ENCODE results near the gene ALB.

ALB gene

GRCh38 chr4:73419106-73420038 lies 15.3 kb downstream of the ALB start:
- Histone ChIP-seq H3K36me3 (ENCODE audit: insufficient read depth, low read length) (no peaks in the 10 kb centered on the region), H3K27me3 (ENCODE audit: control insufficient read depth, insufficient read depth, low read length) (peaks cover 7% of the 10 kb centered on the region), H3K4me2 (ENCODE audit: low read length) (no peak overlapping the region), H3K4me1 (ENCODE audit: control insufficient read depth, insufficient read depth, low read length) (no peaks in the 10 kb centered on the region), H3K4me3 (ENCODE audit: low read length) (no peak overlapping the region), H3K9ac (ENCODE audit: low read depth, low read length) (no peak overlapping the region), H3K9me3 (replicated peaks; ENCODE audit: low read length) (no peaks in the 10 kb centered on the region)

DNA sequence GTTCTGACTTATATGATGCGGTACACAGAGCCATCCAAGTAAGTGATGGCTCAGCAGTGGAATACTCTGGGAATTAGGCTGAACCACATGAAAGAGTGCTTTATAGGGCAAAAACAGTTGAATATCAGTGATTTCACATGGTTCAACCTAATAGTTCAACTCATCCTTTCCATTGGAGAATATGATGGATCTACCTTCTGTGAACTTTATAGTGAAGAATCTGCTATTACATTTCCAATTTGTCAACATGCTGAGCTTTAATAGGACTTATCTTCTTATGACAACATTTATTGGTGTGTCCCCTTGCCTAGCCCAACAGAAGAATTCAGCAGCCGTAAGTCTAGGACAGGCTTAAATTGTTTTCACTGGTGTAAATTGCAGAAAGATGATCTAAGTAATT lies 16.5 kb downstream of the ALB start:
- H3K27me3 ChIP-seq (ENCODE audit: control insufficient read depth, insufficient read depth, low read length), result peaks cover 7% of the 10 kb centered on the region
- H3K9me3 ChIP-seq (replicated peaks; ENCODE audit: low read length), result no peaks in the 10 kb centered on the region
- H3K4me1 ChIP-seq (ENCODE audit: control insufficient read depth, insufficient read depth, low read length), result no peaks in the 10 kb centered on the region
- no peak overlapping the region for H3K4me2 ChIP-seq (ENCODE audit: low read length)
- no peaks in the 10 kb centered on the region for H3K36me3 ChIP-seq (ENCODE audit: insufficient read depth, low read length)
- no peak overlapping the region for H3K4me3 ChIP-seq (ENCODE audit: low read length)
- no peak overlapping the region for H3K9ac ChIP-seq (ENCODE audit: low read depth, low read length)

DNA sequence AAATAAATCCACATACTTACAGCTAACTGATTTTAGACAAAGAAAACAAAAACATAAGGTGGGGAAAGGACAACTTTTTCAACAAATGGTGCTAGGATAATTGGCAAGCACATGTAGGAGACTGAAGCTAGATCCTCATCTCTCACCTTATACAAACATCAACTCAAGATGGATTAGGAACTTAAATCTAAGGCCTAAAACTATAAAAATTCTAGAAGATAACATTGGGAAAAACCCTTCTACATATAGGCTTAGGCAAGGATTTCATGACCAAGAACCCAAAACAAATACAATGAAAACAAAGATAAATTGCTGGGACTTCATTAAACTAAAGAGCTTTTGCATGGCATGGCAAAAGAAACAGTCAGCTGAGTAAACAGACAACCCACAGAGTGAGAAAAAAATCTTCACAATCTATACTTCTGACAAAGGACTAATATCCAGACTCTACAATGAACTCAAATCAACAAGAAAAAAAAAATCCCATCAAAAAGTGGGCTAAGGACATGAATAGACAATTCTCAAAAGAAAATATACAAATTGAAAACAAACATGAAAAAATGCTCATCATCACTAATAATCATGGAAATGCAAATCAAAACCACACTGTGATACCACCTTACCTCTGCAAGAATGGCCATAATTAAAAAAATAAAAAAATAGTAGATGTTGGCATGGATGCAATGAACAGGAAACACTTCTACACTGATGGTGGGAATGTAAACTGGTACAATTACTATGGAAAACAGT lies 17.8 kb downstream of the ALB start:
- Histone ChIP-seq H3K9me3 (replicated peaks; ENCODE audit: low read length) (no peaks in the 10 kb centered on the region), H3K4me2 (ENCODE audit: low read length) (no peak overlapping the region), H3K4me1 (ENCODE audit: control insufficient read depth, insufficient read depth, low read length) (no peaks in the 10 kb centered on the region), H3K27me3 (ENCODE audit: control insufficient read depth, insufficient read depth, low read length) (peaks cover 10% of the 10 kb centered on the region), H3K36me3 (ENCODE audit: insufficient read depth, low read length) (no peaks in the 10 kb centered on the region), H3K9ac (ENCODE audit: low read depth, low read length) (no peak overlapping the region), H3K4me3 (ENCODE audit: low read length) (no peak overlapping the region)

- peaks cover 10% of the 10 kb centered on the region for H3K27me3 ChIP-seq (ENCODE audit: control insufficient read depth, insufficient read depth, low read length)
Measured at GRCh38 chr4:73422458-73422752, 18.3 kb downstream of the ALB start.

GRCh38 chr4:73423184-73423583 lies 19.1 kb downstream of the ALB start:
- Histone ChIP-seq H3K36me3 (ENCODE audit: insufficient read depth, low read length) (no peaks in the 10 kb centered on the region), H3K9me3 (replicated peaks; ENCODE audit: low read length) (no peaks in the 10 kb centered on the region), H3K4me1 (ENCODE audit: control insufficient read depth, insufficient read depth, low read length) (no peaks in the 10 kb centered on the region), H3K9ac (ENCODE audit: low read depth, low read length) (no peak overlapping the region), H3K27me3 (ENCODE audit: control insufficient read depth, insufficient read depth, low read length) (peaks cover 10% of the 10 kb centered on the region), H3K4me2 (ENCODE audit: low read length) (no peak overlapping the region), H3K4me3 (ENCODE audit: low read length) (no peak overlapping the region)

More at GRCh38 chr4:73422458-73422752, 18.3 kb downstream of the ALB start:
- Histone ChIP-seq H3K36me3 (ENCODE audit: insufficient read depth, low read length) (no peaks in the 10 kb centered on the region), H3K4me2 (ENCODE audit: low read length) (no peak overlapping the region), H3K9ac (ENCODE audit: low read depth, low read length) (no peak overlapping the region), H3K9me3 (replicated peaks; ENCODE audit: low read length) (no peaks in the 10 kb centered on the region), H3K4me1 (ENCODE audit: control insufficient read depth, insufficient read depth, low read length) (no peaks in the 10 kb centered on the region), H3K4me3 (ENCODE audit: low read length) (no peak overlapping the region)

DNA sequence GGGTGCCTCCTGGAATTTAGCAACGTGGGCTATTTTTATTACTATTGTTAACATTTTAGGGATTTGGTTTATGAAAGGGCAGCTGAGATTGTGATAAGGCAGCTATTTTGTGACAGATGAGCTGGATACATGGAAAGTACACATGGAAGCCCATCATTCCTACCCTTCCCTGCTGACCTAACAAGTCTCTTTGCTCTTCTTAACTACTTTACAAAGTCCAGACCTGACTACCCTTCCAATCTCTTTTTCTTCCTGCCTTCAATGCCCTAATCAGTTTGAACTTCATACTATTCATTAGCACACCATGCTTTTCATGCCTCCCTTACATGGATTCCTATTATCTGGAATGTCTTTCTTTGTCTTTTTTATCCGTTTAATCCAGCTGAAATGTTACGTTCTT lies 22.6 kb downstream of the ALB start:
- H3K9me3 ChIP-seq (replicated peaks; ENCODE audit: low read length), result no peaks in the 10 kb centered on the region
- no peaks in the 10 kb centered on the region for H3K36me3 ChIP-seq (ENCODE audit: insufficient read depth, low read length)
- H3K4me1 ChIP-seq (ENCODE audit: control insufficient read depth, insufficient read depth, low read length), result no peaks in the 10 kb centered on the region
- peaks cover 6% of the 10 kb centered on the region for H3K27me3 ChIP-seq (ENCODE audit: control insufficient read depth, insufficient read depth, low read length)
- H3K9ac ChIP-seq (ENCODE audit: low read depth, low read length), result no peak overlapping the region
- no peak overlapping the region for H3K4me2 ChIP-seq (ENCODE audit: low read length)
- no peak overlapping the region for H3K4me3 ChIP-seq (ENCODE audit: low read length)

DNA sequence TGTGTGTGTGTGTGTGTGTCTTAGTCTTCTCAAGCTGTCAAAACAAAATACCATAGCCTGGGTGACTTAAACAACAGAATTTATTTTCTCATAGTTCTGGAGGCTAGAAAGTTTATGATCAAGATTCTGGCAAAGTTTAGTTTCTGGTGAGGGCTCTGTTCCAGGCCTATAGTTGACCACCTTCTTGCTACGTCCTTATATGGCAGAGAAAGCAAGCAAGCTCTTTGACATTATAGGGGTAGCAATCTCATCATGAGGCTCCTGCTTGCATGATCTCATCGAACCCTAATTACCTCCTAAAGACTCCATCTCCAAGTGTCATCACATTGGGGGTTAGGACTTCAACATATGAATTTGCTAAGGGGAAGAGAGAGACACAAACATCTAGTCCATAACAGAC lies 25.0 kb downstream of the ALB start:
- Histone ChIP-seq H3K36me3 (ENCODE audit: insufficient read depth, low read length) (no peaks in the 10 kb centered on the region), H3K4me1 (ENCODE audit: control insufficient read depth, insufficient read depth, low read length) (no peaks in the 10 kb centered on the region), H3K9ac (ENCODE audit: low read depth, low read length) (no peak overlapping the region), H3K27me3 (ENCODE audit: control insufficient read depth, insufficient read depth, low read length) (peaks cover 6% of the 10 kb centered on the region), H3K4me2 (ENCODE audit: low read length) (no peak overlapping the region), H3K4me3 (ENCODE audit: low read length) (no peak overlapping the region), H3K9me3 (replicated peaks; ENCODE audit: low read length) (no peaks in the 10 kb centered on the region)

GRCh38 chr4:73429826-73430587 lies 25.9 kb downstream of the ALB start:
- no peaks in the 10 kb centered on the region for H3K4me1 ChIP-seq (ENCODE audit: control insufficient read depth, insufficient read depth, low read length)
- no peaks in the 10 kb centered on the region for H3K9me3 ChIP-seq (replicated peaks; ENCODE audit: low read length)
- H3K36me3 ChIP-seq (ENCODE audit: insufficient read depth, low read length), result no peaks in the 10 kb centered on the region
- H3K9ac ChIP-seq (ENCODE audit: low read depth, low read length), result no peak overlapping the region
- H3K27me3 ChIP-seq (ENCODE audit: control insufficient read depth, insufficient read depth, low read length), result peaks cover 6% of the 10 kb centered on the region
- H3K4me2 ChIP-seq (ENCODE audit: low read length), result no peak overlapping the region
- H3K4me3 ChIP-seq (ENCODE audit: low read length), result no peak overlapping the region

- Histone ChIP-seq H3K27me3 (ENCODE audit: control insufficient read depth, insufficient read depth, low read length) (peaks cover 3% of the 10 kb centered on the region), H3K9me3 (replicated peaks; ENCODE audit: low read length) (no peaks in the 10 kb centered on the region)
Measured at GRCh38 chr4:73431813-73432168, 27.7 kb downstream of the ALB start.

GRCh38 chr4:73432169-73433000 lies 28.3 kb downstream of the ALB start:
- Histone ChIP-seq H3K27me3 (ENCODE audit: control insufficient read depth, insufficient read depth, low read length) (peaks cover 3% of the 10 kb centered on the region), H3K9me3 (replicated peaks; ENCODE audit: low read length) (no peaks in the 10 kb centered on the region), H3K9ac (ENCODE audit: low read depth, low read length) (no peak overlapping the region), H3K36me3 (ENCODE audit: insufficient read depth, low read length) (no peaks in the 10 kb centered on the region), H3K4me3 (ENCODE audit: low read length) (no peak overlapping the region), H3K4me2 (ENCODE audit: low read length) (no peak overlapping the region), H3K4me1 (ENCODE audit: control insufficient read depth, insufficient read depth, low read length) (no peaks in the 10 kb centered on the region)

More at GRCh38 chr4:73431813-73432168, 27.7 kb downstream of the ALB start:
- no peak overlapping the region for H3K4me2 ChIP-seq (ENCODE audit: low read length)
- no peaks in the 10 kb centered on the region for H3K36me3 ChIP-seq (ENCODE audit: insufficient read depth, low read length)
- no peak overlapping the region for H3K4me3 ChIP-seq (ENCODE audit: low read length)
- no peaks in the 10 kb centered on the region for H3K4me1 ChIP-seq (ENCODE audit: control insufficient read depth, insufficient read depth, low read length)
- no peak overlapping the region for H3K9ac ChIP-seq (ENCODE audit: low read depth, low read length)

GRCh38 chr4:73433140-73433539 lies 29.1 kb downstream of the ALB start:
- Histone ChIP-seq H3K9me3 (replicated peaks; ENCODE audit: low read length) (no peaks in the 10 kb centered on the region), H3K4me2 (ENCODE audit: low read length) (no peak overlapping the region), H3K9ac (ENCODE audit: low read depth, low read length) (no peak overlapping the region), H3K4me3 (ENCODE audit: low read length) (no peak overlapping the region), H3K27me3 (ENCODE audit: control insufficient read depth, insufficient read depth, low read length) (peaks cover 3% of the 10 kb centered on the region), H3K36me3 (ENCODE audit: insufficient read depth, low read length) (no peaks in the 10 kb centered on the region), H3K4me1 (ENCODE audit: control insufficient read depth, insufficient read depth, low read length) (no peaks in the 10 kb centered on the region)

Data from skeletal muscle satellite cell (primary cell).